HEK293 (cell line): Measurements from ENCODE around the gene SVIL.

Experiments
- CTCF ChIA-PET: fragments of 350-600 bp; formaldehyde crosslinking; extraction: SDS; loops from one replicate; lab custom pipeline; 2021; ENCODE audit warnings: antibody characterized with exemption; lab: Yijun Ruan, JAX
- POLR2A ChIA-PET: fragments of 300-600 bp; formaldehyde crosslinking; extraction: SDS; loops from one replicate; lab custom pipeline; 2020; ENCODE audit warnings: antibody characterized with exemption, inconsistent platforms; lab: Yijun Ruan, JAX
- H3K27ac ChIP-seq: fragments of 200-500 bp; sonication (Bioruptor generic); 2 replicates; pipeline ENCODE4 v1.5.1; 2014; ENCODE audit warnings: low read depth, low read length, control low read depth, inconsistent platforms; ENCODE audit errors: extremely low read depth
- H3K36me3 ChIP-seq, 2 experiments: fragments of 200-500 bp in 1 of 2; sonication (Bioruptor generic) in 1 of 2; 1 replicate in 1 of 2; 2 replicates in 1 of 2; pipeline ENCODE4 v1.5.1; 2014 to 2017; ENCODE audit warnings: inconsistent platforms in 2 of 2, low read length in 2 of 2; ENCODE audit not compliant: control insufficient read depth in 2 of 2, insufficient read depth in 1 of 2
- H3K4me1 ChIP-seq: fragments of 200-500 bp; sonication (Bioruptor generic); 2 replicates; pipeline ENCODE4 v1.5.1; 2014; ENCODE audit warnings: mild to moderate bottlenecking, low read length, inconsistent platforms; ENCODE audit not compliant: control insufficient read depth, insufficient read depth
- H3K4me3 ChIP-seq: 2 replicates; pipeline ENCODE4 v1.5.1; 2011; ENCODE audit warnings: low read depth, mild to moderate bottlenecking, control low read depth, low read length, moderate library complexity
- H3K9me3 ChIP-seq: fragments of 200-500 bp; sonication (Bioruptor generic); 2 replicates; pipeline ENCODE4 v1.5.1; 2014; ENCODE audit warnings: low read depth, low read length, inconsistent platforms; ENCODE audit not compliant: control insufficient read depth, insufficient read depth
- EGR2 ChIP-seq: fragments of 450-650 bp; formaldehyde crosslinking; IDR thresholded peaks from 2 replicates; pipeline ENCODE4 v1.5.1; 2016; ENCODE audit warnings: low read depth, missing biosample characterization, missing genetic modification characterization
- GLI2 ChIP-seq: fragments of 450-650 bp; formaldehyde crosslinking; IDR thresholded peaks from 2 replicates; pipeline ENCODE4; 2017; ENCODE audit warnings: missing biosample characterization, missing genetic modification characterization, low read depth, borderline replicate concordance
- GLIS1 ChIP-seq: fragments of 450-650 bp; formaldehyde crosslinking; IDR thresholded peaks from 2 replicates; pipeline ENCODE4 v1.5.1; 2016; ENCODE audit warnings: missing biosample characterization, missing genetic modification characterization
- KLF7 ChIP-seq: fragments of 450-650 bp; formaldehyde crosslinking; IDR thresholded peaks from 2 replicates; pipeline ENCODE4 v1.5.1; 2016; ENCODE audit warnings: missing biosample characterization, missing genetic modification characterization, borderline replicate concordance
- KLF9 ChIP-seq: fragments of 450-650 bp; formaldehyde crosslinking; IDR thresholded peaks from 2 replicates; pipeline ENCODE4 v1.5.1; 2016; ENCODE audit warnings: missing biosample characterization, missing genetic modification characterization, low read depth
- MYNN ChIP-seq: fragments of 450-650 bp; formaldehyde crosslinking; IDR thresholded peaks from 2 replicates; pipeline ENCODE4 v1.5.1; 2016; ENCODE audit warnings: missing biosample characterization, missing genetic modification characterization, borderline replicate concordance
- MZF1 ChIP-seq: fragments of 450-650 bp; formaldehyde crosslinking; IDR thresholded peaks from 2 replicates; pipeline ENCODE4 v1.5.1; 2017; ENCODE audit warnings: missing biosample characterization, missing genetic modification characterization, borderline replicate concordance
- SETDB1 ChIP-seq: IDR thresholded peaks from one replicate; pipeline ENCODE4 v1.6.1; 2017; ENCODE audit warnings: mild to moderate bottlenecking, low read length, moderate library complexity, mixed read lengths; ENCODE audit not compliant: insufficient read length
- TCF7L2 ChIP-seq: IDR thresholded peaks from 2 replicates; pipeline ENCODE4 v1.6.1; 2011; ENCODE audit warnings: low read depth, mild to moderate bottlenecking, inconsistent platforms, low read length, moderate library complexity, borderline replicate concordance
- ZBTB21 ChIP-seq: fragments of 450-650 bp; formaldehyde crosslinking; IDR thresholded peaks from 2 replicates; pipeline ENCODE4 v1.5.1; 2017; ENCODE audit warnings: missing biosample characterization, missing genetic modification characterization
- ZNF169 ChIP-seq: fragments of 450-650 bp; formaldehyde crosslinking; IDR thresholded peaks from 2 replicates; pipeline ENCODE4 v1.5.1; 2016; ENCODE audit warnings: missing biosample characterization, missing genetic modification characterization
- ZNF175 ChIP-seq: fragments of 450-650 bp; formaldehyde crosslinking; IDR thresholded peaks from 2 replicates; pipeline ENCODE4 v1.5.1; 2016; ENCODE audit warnings: missing biosample characterization, missing genetic modification characterization
- ZNF19 ChIP-seq: fragments of 450-650 bp; formaldehyde crosslinking; IDR thresholded peaks from 2 replicates; pipeline ENCODE4; 2016; ENCODE audit warnings: missing biosample characterization, missing genetic modification characterization, low read depth
- ZNF24 ChIP-seq: fragments of 450-650 bp; formaldehyde crosslinking; IDR thresholded peaks from 2 replicates; pipeline ENCODE4 v1.5.1; 2016; ENCODE audit warnings: missing biosample characterization, missing genetic modification characterization
- ZNF335 ChIP-seq: fragments of 450-650 bp; formaldehyde crosslinking; conservative IDR thresholded peaks from 2 replicates; pipeline ENCODE4 v1.5.1; 2016; ENCODE audit warnings: missing biosample characterization, missing genetic modification characterization
- ZNF350 ChIP-seq: fragments of 450-650 bp; formaldehyde crosslinking; IDR thresholded peaks from 2 replicates; pipeline ENCODE4 v1.5.0; 2017; ENCODE audit warnings: missing biosample characterization, mild to moderate bottlenecking, missing genetic modification characterization
- ZNF423 ChIP-seq: fragments of 450-650 bp; formaldehyde crosslinking; IDR thresholded peaks from 2 replicates; pipeline ENCODE4 v1.5.1; 2016; ENCODE audit warnings: missing biosample characterization, missing genetic modification characterization
- ZNF600 ChIP-seq: fragments of 450-650 bp; formaldehyde crosslinking; IDR thresholded peaks from 2 replicates; pipeline ENCODE4 v1.5.1; 2016; ENCODE audit warnings: missing biosample characterization, missing genetic modification characterization
- ZNF626 ChIP-seq: fragments of 450-650 bp; sonication (Bioruptor Pico); formaldehyde crosslinking; IDR thresholded peaks from 2 replicates; pipeline ENCODE4 v1.5.1; 2018; ENCODE audit warnings: missing biosample characterization, missing genetic modification characterization, inconsistent platforms
- TF ChIP-seq, protein P1 (sequence below): fragments of 450-650 bp; formaldehyde crosslinking; IDR thresholded peaks from 2 replicates; pipeline ENCODE4 v1.5.1; 2016; ENCODE audit warnings: missing biosample characterization, missing genetic modification characterization
- TF ChIP-seq, protein P2 (sequence below): fragments of 450-650 bp; formaldehyde crosslinking; IDR thresholded peaks from 2 replicates; pipeline ENCODE4 v1.5.1; 2017; ENCODE audit warnings: missing biosample characterization, missing genetic modification characterization
- TF ChIP-seq, protein P3 (sequence below): fragments of 450-650 bp; formaldehyde crosslinking; IDR thresholded peaks from 2 replicates; pipeline ENCODE4 v1.5.1; 2016; ENCODE audit warnings: missing biosample characterization, missing genetic modification characterization
- TF ChIP-seq, protein P4 (sequence below): fragments of 450-650 bp; IDR thresholded peaks from 2 replicates; pipeline ENCODE4 v1.5.1; 2018; ENCODE audit warnings: missing biosample characterization, missing genetic modification characterization
- TF ChIP-seq, protein P5 (sequence below): fragments of 450-650 bp; formaldehyde crosslinking; IDR thresholded peaks from 2 replicates; pipeline ENCODE4 v1.5.1; 2016; ENCODE audit warnings: missing biosample characterization, missing genetic modification characterization

The SVIL gene

DNA sequence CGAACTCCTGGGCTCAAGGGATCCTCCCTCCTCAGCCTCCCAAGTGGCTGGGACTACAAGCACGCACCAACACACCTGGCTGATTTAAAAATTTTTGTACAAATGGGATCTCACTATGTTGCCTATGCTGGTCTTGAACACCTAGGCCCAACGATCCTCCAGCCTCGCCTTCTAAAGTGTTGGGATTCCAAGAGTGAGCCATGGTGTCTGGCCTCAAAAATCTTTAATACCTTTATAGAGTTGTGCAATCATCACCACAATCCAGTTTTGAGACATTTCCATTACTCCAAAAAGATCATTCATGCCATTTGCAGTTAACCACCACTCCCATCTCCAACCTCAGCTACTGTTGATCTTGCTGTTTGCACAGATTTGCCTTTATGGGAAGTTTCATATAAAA is 180.5 kb downstream of the SVIL start:
- ChIA-PET POLR2A (no interaction called here), CTCF (no interaction called here)
- no peak overlapping the region for H3K27ac ChIP-seq
- H3K4me3 ChIP-seq, result no peak overlapping the region
- TF ChIP-seq GLI2 (tag by site-specific recombination), result no peak
- TF ChIP-seq, protein P1, sequence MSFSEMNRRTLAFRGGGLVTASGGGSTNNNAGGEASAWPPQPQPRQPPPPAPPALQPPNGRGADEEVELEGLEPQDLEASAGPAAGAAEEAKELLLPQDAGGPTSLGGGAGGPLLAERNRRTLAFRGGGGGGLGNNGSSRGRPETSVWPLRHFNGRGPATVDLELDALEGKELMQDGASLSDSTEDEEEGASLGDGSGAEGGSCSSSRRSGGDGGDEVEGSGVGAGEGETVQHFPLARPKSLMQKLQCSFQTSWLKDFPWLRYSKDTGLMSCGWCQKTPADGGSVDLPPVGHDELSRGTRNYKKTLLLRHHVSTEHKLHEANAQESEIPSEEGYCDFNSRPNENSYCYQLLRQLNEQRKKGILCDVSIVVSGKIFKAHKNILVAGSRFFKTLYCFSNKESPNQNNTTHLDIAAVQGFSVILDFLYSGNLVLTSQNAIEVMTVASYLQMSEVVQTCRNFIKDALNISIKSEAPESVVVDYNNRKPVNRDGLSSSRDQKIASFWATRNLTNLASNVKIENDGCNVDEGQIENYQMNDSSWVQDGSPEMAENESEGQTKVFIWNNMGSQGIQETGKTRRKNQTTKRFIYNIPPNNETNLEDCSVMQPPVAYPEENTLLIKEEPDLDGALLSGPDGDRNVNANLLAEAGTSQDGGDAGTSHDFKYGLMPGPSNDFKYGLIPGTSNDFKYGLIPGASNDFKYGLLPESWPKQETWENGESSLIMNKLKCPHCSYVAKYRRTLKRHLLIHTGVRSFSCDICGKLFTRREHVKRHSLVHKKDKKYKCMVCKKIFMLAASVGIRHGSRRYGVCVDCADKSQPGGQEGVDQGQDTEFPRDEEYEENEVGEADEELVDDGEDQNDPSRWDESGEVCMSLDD (tag by site-specific recombination), result no peak
- TF ChIP-seq ZNF350 (tag by site-specific recombination), result no peak
- TF ChIP-seq ZNF169 (tag by site-specific recombination), result no peak
- TF ChIP-seq TCF7L2, result no peak
- TF ChIP-seq MZF1 (tag by site-specific recombination), result no peak
- no peak for TF ChIP-seq ZNF175 (tag by site-specific recombination)
- TF ChIP-seq SETDB1, result no peak
- no peak for TF ChIP-seq GLIS1 (tag by site-specific recombination)
- no peak for TF ChIP-seq MYNN (tag by site-specific recombination)
- no peaks in the 10 kb centered on the region for H3K9me3 ChIP-seq
- H3K36me3 ChIP-seq, result peaks cover 16 to 35% of the 10 kb centered on the region in 2 experiments
- no peaks in the 10 kb centered on the region for H3K4me1 ChIP-seq

DNA sequence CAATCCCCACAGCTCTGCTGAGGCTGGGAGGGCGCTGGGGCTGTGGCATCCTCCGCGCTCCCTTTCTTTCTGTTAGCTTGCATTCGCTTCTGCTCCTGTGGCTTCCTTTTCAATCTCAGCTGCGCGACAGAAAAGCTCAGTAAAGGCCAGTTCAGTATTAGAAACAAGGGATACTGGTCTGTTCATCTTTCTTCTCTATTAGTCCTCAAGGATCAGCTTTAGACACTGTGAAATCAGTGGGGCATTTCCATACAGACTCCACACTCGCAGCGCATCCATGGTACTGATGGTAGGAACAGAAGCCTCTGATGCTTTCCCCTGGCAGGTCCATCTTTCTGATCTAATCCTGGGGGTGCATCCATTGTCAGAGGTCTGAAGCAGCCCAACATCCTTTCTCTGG is 182.2 kb downstream of the SVIL start:
- no peak overlapping the region for H3K27ac ChIP-seq
- no peaks in the 10 kb centered on the region for H3K4me1 ChIP-seq
- TF ChIP-seq ZNF335 (tag by site-specific recombination), result no peak
- TF ChIP-seq, protein P2, sequence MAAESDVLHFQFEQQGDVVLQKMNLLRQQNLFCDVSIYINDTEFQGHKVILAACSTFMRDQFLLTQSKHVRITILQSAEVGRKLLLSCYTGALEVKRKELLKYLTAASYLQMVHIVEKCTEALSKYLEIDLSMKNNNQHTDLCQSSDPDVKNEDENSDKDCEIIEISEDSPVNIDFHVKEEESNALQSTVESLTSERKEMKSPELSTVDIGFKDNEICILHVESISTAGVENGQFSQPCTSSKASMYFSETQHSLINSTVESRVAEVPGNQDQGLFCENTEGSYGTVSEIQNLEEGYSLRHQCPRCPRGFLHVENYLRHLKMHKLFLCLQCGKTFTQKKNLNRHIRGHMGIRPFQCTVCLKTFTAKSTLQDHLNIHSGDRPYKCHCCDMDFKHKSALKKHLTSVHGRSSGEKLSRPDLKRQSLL (tag by site-specific recombination), result no peak
- no peak for TF ChIP-seq KLF7 (tag by site-specific recombination)
- TF ChIP-seq, protein P3, sequence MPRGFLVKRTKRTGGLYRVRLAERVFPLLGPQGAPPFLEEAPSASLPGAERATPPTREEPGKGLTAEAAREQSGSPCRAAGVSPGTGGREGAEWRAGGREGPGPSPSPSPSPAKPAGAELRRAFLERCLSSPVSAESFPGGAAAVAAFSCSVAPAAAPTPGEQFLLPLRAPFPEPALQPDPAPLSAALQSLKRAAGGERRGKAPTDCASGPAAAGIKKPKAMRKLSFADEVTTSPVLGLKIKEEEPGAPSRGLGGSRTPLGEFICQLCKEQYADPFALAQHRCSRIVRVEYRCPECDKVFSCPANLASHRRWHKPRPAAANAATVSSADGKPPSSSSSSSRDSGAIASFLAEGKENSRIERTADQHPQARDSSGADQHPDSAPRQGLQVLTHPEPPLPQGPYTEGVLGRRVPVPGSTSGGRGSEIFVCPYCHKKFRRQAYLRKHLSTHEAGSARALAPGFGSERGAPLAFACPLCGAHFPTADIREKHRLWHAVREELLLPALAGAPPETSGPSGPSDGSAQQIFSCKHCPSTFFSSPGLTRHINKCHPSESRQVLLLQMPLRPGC, result no peak
- no peak for TF ChIP-seq SETDB1
- no peak for TF ChIP-seq ZNF626
- no peak for TF ChIP-seq KLF9 (tag by site-specific recombination)
- TF ChIP-seq, protein P4, sequence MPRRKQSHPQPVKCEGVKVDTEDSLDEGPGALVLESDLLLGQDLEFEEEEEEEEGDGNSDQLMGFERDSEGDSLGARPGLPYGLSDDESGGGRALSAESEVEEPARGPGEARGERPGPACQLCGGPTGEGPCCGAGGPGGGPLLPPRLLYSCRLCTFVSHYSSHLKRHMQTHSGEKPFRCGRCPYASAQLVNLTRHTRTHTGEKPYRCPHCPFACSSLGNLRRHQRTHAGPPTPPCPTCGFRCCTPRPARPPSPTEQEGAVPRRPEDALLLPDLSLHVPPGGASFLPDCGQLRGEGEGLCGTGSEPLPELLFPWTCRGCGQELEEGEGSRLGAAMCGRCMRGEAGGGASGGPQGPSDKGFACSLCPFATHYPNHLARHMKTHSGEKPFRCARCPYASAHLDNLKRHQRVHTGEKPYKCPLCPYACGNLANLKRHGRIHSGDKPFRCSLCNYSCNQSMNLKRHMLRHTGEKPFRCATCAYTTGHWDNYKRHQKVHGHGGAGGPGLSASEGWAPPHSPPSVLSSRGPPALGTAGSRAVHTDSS, result no peak
- TF ChIP-seq, protein P5, sequence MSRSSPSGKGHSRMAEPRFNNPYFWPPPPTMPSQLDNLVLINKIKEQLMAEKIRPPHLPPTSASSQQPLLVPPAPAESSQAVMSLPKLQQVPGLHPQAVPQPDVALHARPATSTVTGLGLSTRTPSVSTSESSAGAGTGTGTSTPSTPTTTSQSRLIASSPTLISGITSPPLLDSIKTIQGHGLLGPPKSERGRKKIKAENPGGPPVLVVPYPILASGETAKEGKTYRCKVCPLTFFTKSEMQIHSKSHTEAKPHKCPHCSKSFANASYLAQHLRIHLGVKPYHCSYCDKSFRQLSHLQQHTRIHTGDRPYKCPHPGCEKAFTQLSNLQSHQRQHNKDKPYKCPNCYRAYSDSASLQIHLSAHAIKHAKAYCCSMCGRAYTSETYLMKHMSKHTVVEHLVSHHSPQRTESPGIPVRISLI (tag by site-specific recombination), result no peak
- no peak for TF ChIP-seq ZNF19
- no peak for TF ChIP-seq ZNF423 (tag by site-specific recombination)
- no peak for TF ChIP-seq ZNF24 (tag by site-specific recombination)
- no peak for TF ChIP-seq ZNF600
- no peak for TF ChIP-seq EGR2 (tag by site-specific recombination)
- no peak for TF ChIP-seq ZBTB21 (tag by site-specific recombination)
- peaks cover 10 to 24% of the 10 kb centered on the region in 2 experiments for H3K36me3 ChIP-seq
- CTCF ChIA-PET, result interaction anchor here (0.5 to 2.1 kb wide), 4 partner anchors 43 to 1698 kb away, joined by 3 to 5 read pairs (median 4); no protein-coding TSS in a partner anchor
- no peaks in the 10 kb centered on the region for H3K9me3 ChIP-seq
- POLR2A ChIA-PET, result no interaction called here
- no peak overlapping the region for H3K4me3 ChIP-seq
